Testis (tissue), 3 donors: ENCODE data around the gene FAM184B. TPM values are rescaled to one million over a fixed set of nuclear protein-coding genes. Genes with fewer than 3 reads are reported as not detected.

ENCODE experiments used
- DNase-seq: peaks from one replicate; pipeline ENCODE4 v3.0.0-alpha.2; 2019
- H3K27ac ChIP-seq, 2 donors: fragments of 200-600 bp; sonication (generic); one replicate each; pipeline ENCODE4 v1.5.1; 2019
- H3K27me3 ChIP-seq: fragments of 200-600 bp; sonication (generic); one replicate; pipeline ENCODE4 v1.5.1; 2019
- H3K36me3 ChIP-seq: fragments of 200-600 bp; sonication (generic); one replicate; pipeline ENCODE4 v1.5.1; 2017; ENCODE audit warnings: low read depth; ENCODE audit errors: missing control alignments
- H3K4me1 ChIP-seq: fragments of 200-600 bp; sonication (generic); one replicate; pipeline ENCODE4 v1.5.1; 2019
- H3K4me3 ChIP-seq, 2 donors: fragments of 200-600 bp; sonication (generic); one replicate each; pipeline ENCODE4 v1.5.1; 2017 to 2019
- H3K9me3 ChIP-seq: fragments of 200-600 bp; sonication (generic); one replicate; pipeline ENCODE4 v1.5.1; 2017
- CTCF ChIP-seq, 3 experiments: fragments of 450-650 bp in 2 of 3; fragments of 200-600 bp in 1 of 3; sonication (generic) in 1 of 3; IDR thresholded peaks; one replicate each; pipeline ENCODE4 v1.5.1; 2016 to 2019; ENCODE audit warnings: antibody characterized with exemption in 3 of 3, mild to moderate bottlenecking in 2 of 3, moderate library complexity in 1 of 3
- POLR2A ChIP-seq: fragments of 450-650 bp; IDR thresholded peaks from one replicate; pipeline ENCODE4 v1.6.1; 2017; ENCODE audit warnings: antibody characterized with exemption, mild to moderate bottlenecking, moderate library complexity
- WGBS, 2 donors: methylation state at CpG; one replicate each; pipeline ENCODE4 v1.1.5; 2018; 5-methylcytosine and 5-hydroxymethylcytosine counted together
- intact Hi-C: fragments of 100-400 bp; cut with DNase I; formaldehyde crosslinking; loops from one replicate; pipeline ENCODE4 v1.15.1; 2023; ENCODE audit warnings: low total_unique reads
- polyA plus RNA-seq: library from polyadenylated mRNA; stranded (reverse); fragments of 350-450 nt; fragmentation: Illumina TruSeq; extraction: RNeasy Lipid Tissue Mini Kit (QIAGEN cat#74804); gene quantifications from one replicate; pipeline ENCODE4 v1.2.3, GENCODE V29; 2014; ENCODE audit warnings: low read depth, low replicate concordance; ENCODE audit not compliant: insufficient read depth
- total RNA-seq, 2 donors: library from RNA; depleted of rRNA; stranded (reverse); fragments of >200 nt; gene quantifications; one replicate each; pipeline ENCODE4 v1.2.3, GENCODE V29; 2016

Gene FAM184B
- total and polyA plus RNA-seq, 3 donors from 2014 or later = 0.08 to 0.26 (median 0.19) TPM

- Histone ChIP-seq H3K4me1 (peaks cover 14% of the 10 kb centered on the region), H3K36me3 (no peaks in the 10 kb centered on the region), H3K27me3 (no peaks in the 10 kb centered on the region), H3K4me3 (no peak overlapping the region), H3K27ac (no peak overlapping the region), H3K9me3 (no peaks in the 10 kb centered on the region)
- TF ChIP-seq POLR2A = no peak
- TF ChIP-seq CTCF (IDR thresholded peaks at IDR 0.05) = no peak
- intact Hi-C loops = no loop called here
- DNase-seq = no peak
- 33 to 80% methylated on average over 1 of the region's 1 CpG for WGBS, 2 donors
These were observed 162.5 kb downstream of the FAM184B start for GRCh38 chr4:17618926-17619325.

GRCh38 chr4:17616283-17616682 lies 165.1 kb downstream of the FAM184B start:
- TF ChIP-seq CTCF (IDR thresholded peaks at IDR 0.05) = no peak
- no peak for TF ChIP-seq POLR2A
- Histone ChIP-seq H3K27ac (no peak overlapping the region), H3K4me1 (peaks cover 14% of the 10 kb centered on the region), H3K4me3 (no peak overlapping the region), H3K36me3 (no peaks in the 10 kb centered on the region), H3K27me3 (no peaks in the 10 kb centered on the region), H3K9me3 (no peaks in the 10 kb centered on the region)
- whole genome bisulfite sequencing, 2 donors = 39 to 47% methylated on average over 5 of the region's 5 CpGs
- intact Hi-C loops = no loop called here
- DNase-seq = no peak

- Histone ChIP-seq H3K9me3 (no peaks in the 10 kb centered on the region), H3K27me3 (no peaks in the 10 kb centered on the region), H3K4me3 (peak within 1 kb of the TSS; percentile 79 to 92), H3K36me3 (no peaks in the 10 kb centered on the region), H3K27ac (peak within 1 kb of the TSS; percentile 76 to 83), H3K4me1 (peaks cover 14% of the 10 kb centered on the region)
- 0% methylated on average over 35 to 45 of the region's 46 CpGs for WGBS, 2 donors
- TF ChIP-seq POLR2A = peak; percentile 65
- TF ChIP-seq CTCF (IDR thresholded peaks at IDR 0.05) = peak in 1 of 3 experiments; percentile 15
- intact Hi-C loops = no loop called here
- peak; percentile 98 for DNase-seq
These were observed 166.8 kb downstream of the FAM184B start, which contains the start of gene MED28 for GRCh38 chr4:17614416-17615299. Gene MED28 (plus strand): TSS chr4:17614641. CDS start chr4:17614655, 14 bp downstream.

GRCh38 chr4:17613761-17614415 lies 167.5 kb downstream of the FAM184B start:
- peaks cover 14% of the 10 kb centered on the region for H3K4me1 ChIP-seq
- no peaks in the 10 kb centered on the region for H3K36me3 ChIP-seq
- TF ChIP-seq CTCF (IDR thresholded peaks at IDR 0.05) (no peak), POLR2A (no peak)
- peak overlapping the region; percentile 76 to 83 for H3K27ac ChIP-seq
- intact Hi-C loops = no loop called here
- DNase-seq = no peak
- peak overlapping the region; percentile 79 to 92 for H3K4me3 ChIP-seq
- H3K27me3 ChIP-seq = no peaks in the 10 kb centered on the region
- no peaks in the 10 kb centered on the region for H3K9me3 ChIP-seq
- 0 to 1% methylated on average over 22 to 23 of the region's 23 CpGs for WGBS, 2 donors
